ENCODE data around the gene GNAZ. TPM values are rescaled to one million over a fixed set of nuclear protein-coding genes. Genes with fewer than 3 reads are reported as not detected.

GNAZ gene
- total RNA-seq, 1 experiment from 2014 or later = 11.1 TPM

DNA sequence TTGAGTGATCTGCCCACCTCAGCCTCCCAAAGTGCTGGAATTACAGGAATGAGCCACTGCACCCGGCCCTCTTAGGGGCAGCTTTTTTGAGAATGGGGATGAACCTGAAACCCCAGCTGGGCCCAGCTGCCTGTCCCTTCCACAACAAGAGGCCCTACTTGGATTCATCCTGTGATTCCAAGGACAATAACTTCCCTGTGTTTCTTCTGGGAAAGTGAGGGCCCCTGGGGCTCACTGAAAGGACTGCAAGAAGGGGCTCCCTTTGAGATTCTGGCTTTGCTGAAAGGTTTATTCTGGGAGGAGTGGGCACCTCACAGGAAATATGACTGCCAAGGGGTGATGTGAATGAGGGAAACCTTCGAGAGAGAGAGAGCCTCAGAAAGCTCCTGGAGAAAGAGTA is 12.3 kb upstream of the GNAZ start:
- H3K9me2 ChIP-seq (ENCODE audit: insufficient read depth) = no peaks in the 10 kb centered on the region
- TF ChIP-seq, protein P1, sequence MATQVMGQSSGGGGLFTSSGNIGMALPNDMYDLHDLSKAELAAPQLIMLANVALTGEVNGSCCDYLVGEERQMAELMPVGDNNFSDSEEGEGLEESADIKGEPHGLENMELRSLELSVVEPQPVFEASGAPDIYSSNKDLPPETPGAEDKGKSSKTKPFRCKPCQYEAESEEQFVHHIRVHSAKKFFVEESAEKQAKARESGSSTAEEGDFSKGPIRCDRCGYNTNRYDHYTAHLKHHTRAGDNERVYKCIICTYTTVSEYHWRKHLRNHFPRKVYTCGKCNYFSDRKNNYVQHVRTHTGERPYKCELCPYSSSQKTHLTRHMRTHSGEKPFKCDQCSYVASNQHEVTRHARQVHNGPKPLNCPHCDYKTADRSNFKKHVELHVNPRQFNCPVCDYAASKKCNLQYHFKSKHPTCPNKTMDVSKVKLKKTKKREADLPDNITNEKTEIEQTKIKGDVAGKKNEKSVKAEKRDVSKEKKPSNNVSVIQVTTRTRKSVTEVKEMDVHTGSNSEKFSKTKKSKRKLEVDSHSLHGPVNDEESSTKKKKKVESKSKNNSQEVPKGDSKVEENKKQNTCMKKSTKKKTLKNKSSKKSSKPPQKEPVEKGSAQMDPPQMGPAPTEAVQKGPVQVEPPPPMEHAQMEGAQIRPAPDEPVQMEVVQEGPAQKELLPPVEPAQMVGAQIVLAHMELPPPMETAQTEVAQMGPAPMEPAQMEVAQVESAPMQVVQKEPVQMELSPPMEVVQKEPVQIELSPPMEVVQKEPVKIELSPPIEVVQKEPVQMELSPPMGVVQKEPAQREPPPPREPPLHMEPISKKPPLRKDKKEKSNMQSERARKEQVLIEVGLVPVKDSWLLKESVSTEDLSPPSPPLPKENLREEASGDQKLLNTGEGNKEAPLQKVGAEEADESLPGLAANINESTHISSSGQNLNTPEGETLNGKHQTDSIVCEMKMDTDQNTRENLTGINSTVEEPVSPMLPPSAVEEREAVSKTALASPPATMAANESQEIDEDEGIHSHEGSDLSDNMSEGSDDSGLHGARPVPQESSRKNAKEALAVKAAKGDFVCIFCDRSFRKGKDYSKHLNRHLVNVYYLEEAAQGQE (IDR thresholded peaks at IDR 0.05; ENCODE audit: low read depth) = no peak
- TF ChIP-seq, protein P2, sequence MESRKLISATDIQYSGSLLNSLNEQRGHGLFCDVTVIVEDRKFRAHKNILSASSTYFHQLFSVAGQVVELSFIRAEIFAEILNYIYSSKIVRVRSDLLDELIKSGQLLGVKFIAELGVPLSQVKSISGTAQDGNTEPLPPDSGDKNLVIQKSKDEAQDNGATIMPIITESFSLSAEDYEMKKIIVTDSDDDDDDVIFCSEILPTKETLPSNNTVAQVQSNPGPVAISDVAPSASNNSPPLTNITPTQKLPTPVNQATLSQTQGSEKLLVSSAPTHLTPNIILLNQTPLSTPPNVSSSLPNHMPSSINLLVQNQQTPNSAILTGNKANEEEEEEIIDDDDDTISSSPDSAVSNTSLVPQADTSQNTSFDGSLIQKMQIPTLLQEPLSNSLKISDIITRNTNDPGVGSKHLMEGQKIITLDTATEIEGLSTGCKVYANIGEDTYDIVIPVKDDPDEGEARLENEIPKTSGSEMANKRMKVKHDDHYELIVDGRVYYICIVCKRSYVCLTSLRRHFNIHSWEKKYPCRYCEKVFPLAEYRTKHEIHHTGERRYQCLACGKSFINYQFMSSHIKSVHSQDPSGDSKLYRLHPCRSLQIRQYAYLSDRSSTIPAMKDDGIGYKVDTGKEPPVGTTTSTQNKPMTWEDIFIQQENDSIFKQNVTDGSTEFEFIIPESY (IDR thresholded peaks at IDR 0.05; ENCODE audit: extremely low read depth, insufficient replicate concordance, low read length) = no peak
- TF ChIP-seq CTCF (IDR thresholded peaks at IDR 0.05 in 2 of 3, conservative IDR thresholded peaks at IDR 0.05 in 1 of 3; ENCODE audit: borderline replicate concordance in 1 of 3, insufficient read depth in 1 of 3, low read depth in 2 of 3, low read length in 2 of 3) = no peak
- TF ChIP-seq CBX3 (IDR thresholded peaks at IDR 0.05; ENCODE audit: low read depth) = no peak
- no peak for TF ChIP-seq POLR2A (IDR thresholded peaks at IDR 0.05; ENCODE audit: borderline replicate concordance, extremely low read depth, insufficient read depth, insufficient read length)
- TF ChIP-seq, protein P3, sequence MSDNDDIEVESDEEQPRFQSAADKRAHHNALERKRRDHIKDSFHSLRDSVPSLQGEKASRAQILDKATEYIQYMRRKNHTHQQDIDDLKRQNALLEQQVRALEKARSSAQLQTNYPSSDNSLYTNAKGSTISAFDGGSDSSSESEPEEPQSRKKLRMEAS (IDR thresholded peaks at IDR 0.05) = no peak
- TF ChIP-seq, protein P4, sequence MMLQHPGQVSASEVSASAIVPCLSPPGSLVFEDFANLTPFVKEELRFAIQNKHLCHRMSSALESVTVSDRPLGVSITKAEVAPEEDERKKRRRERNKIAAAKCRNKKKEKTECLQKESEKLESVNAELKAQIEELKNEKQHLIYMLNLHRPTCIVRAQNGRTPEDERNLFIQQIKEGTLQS (IDR thresholded peaks at IDR 0.05) = no peak
- H4K20me1 ChIP-seq (ENCODE audit: insufficient read depth) = no peaks in the 10 kb centered on the region
- H2AFZ ChIP-seq (ENCODE audit: low read depth, low read length, poor library complexity, severe bottlenecking) = no peak overlapping the region
- ChIA-PET RAD21 (ENCODE audit: low non-redundant PET in 1 of 2, low total read pairs in 2 of 2, uncharacterized antibody in 2 of 2, unreplicated experiment in 2 of 2) (no interaction called here), CTCF (no interaction called here), POLR2A (no interaction called here)
- H3K9me3 ChIP-seq (ENCODE audit: control insufficient read depth in 1 of 2, insufficient read depth in 1 of 2, low read depth in 1 of 2, low read length in 2 of 2) = peaks cover 0 to 5% of the 10 kb centered on the region in 2 experiments; a peak in 2 of 4 replicates
- H3K27me3 ChIP-seq (ENCODE audit: insufficient read depth, low read length) = no peaks in the 10 kb centered on the region
- H3K36me3 ChIP-seq (ENCODE audit: control insufficient read depth in 1 of 2, insufficient read depth in 2 of 2, low read length in 2 of 2) = no peaks in the 10 kb centered on the region
- no peak overlapping the region for H3K4me2 ChIP-seq (ENCODE audit: low read length)
- DNase-seq (ENCODE audit: low read depth, low spot score) = no peak
- BruUV-seq (replicated peaks) = no TSS peak
- H3K4me1 ChIP-seq (ENCODE audit: control insufficient read depth in 1 of 2, insufficient read depth in 2 of 2, low read length in 2 of 2) = peaks cover 0 to 6% of the 10 kb centered on the region in 2 experiments; a peak in 1 of 4 replicates
- H3K9ac ChIP-seq (ENCODE audit: low read length) = no peak overlapping the region
- H3K79me2 ChIP-seq (ENCODE audit: insufficient read depth, low read length) = no peaks in the 10 kb centered on the region
- ATAC-seq = no peak
- no peak overlapping the region for H3K4me3 ChIP-seq (replicated peaks in 1 of 2; ENCODE audit: low read depth in 1 of 2, low read length in 2 of 2)
- no peak overlapping the region for H3K27ac ChIP-seq (ENCODE audit: low read depth, low read length)
- intact Hi-C loops (cut with micrococcal nuclease) = no loop called here

Data from HCT116 (cell line).